OCI-LY3 (cell line): ENCODE data around the gene SCYGR7.

Experiments used
- H2AFZ ChIP-seq: fragments of 200-600, 300-600 bp; shearing (Covaris generic); 2 replicates; pipeline ENCODE4 v1.6.0; 2014; ENCODE audit warnings: antibody characterized with exemption, low read depth, low read length
- H3K27ac ChIP-seq: fragments of 200-600, 300-600 bp; sonication (generic); 2 replicates; pipeline ENCODE4 v1.5.1; 2014; ENCODE audit warnings: mild to moderate bottlenecking, low read length, moderate library complexity, mixed read lengths
- H3K27me3 ChIP-seq: fragments of 200-600, 300-600 bp; sonication (generic); 2 replicates; pipeline ENCODE4 v1.6.1; 2014; ENCODE audit warnings: low read depth, low read length, mixed read lengths
- H3K36me3 ChIP-seq: fragments of 200-600, 300-600 bp; sonication (generic); replicated peaks from 2 replicates; pipeline ENCODE3; 2014; ENCODE audit warnings: low read depth, low read length, mixed read lengths
- H3K4me1 ChIP-seq: fragments of 300-600, 200-600 bp; sonication (generic); 2 replicates; pipeline ENCODE4 v1.6.1; 2014; ENCODE audit warnings: low read length, mixed read lengths
- H3K4me2 ChIP-seq: fragments of 200-600, 300-600 bp; sonication (generic); 2 replicates; pipeline ENCODE4 v1.6.1; 2014; ENCODE audit warnings: low read length, mixed read lengths
- H3K4me3 ChIP-seq: fragments of 300-600, 200-600 bp; sonication (generic); 2 replicates; pipeline ENCODE4 v1.5.1; 2014; ENCODE audit warnings: antibody characterized with exemption, mild to moderate bottlenecking, low read length, moderate library complexity
- H3K79me2 ChIP-seq: fragments of 300-600, 200-600 bp; shearing (Covaris generic); 2 replicates; pipeline ENCODE4 v1.6.1; 2014; ENCODE audit warnings: mild to moderate bottlenecking, low read length, mixed read lengths
- H3K9ac ChIP-seq: fragments of 300-600, 200-600 bp; shearing (Covaris generic); 2 replicates; pipeline ENCODE4 v1.6.0; 2014; ENCODE audit warnings: mild to moderate bottlenecking, low read length, moderate library complexity
- H3K9me3 ChIP-seq: fragments of 200-600, 300-600 bp; shearing (Covaris generic); 2 replicates; pipeline ENCODE4 v1.6.1; 2014; ENCODE audit warnings: low read length, mixed read lengths; ENCODE audit not compliant: insufficient read depth
- H4K20me1 ChIP-seq: fragments of 200-600, 300-600 bp; sonication (generic); 2 replicates; pipeline ENCODE4 v1.6.1; 2016; ENCODE audit warnings: low read length, mixed read lengths; ENCODE audit not compliant: insufficient read depth
- CTCF ChIP-seq: fragments of 200-600, 300-600 bp; sonication (generic); IDR thresholded peaks from 2 replicates; pipeline ENCODE4 v1.5.1; 2014; ENCODE audit warnings: antibody characterized with exemption, low read length, low read depth
- EZH2phosphoT487 ChIP-seq: fragments of 200-600 bp; shearing (Covaris generic); IDR thresholded peaks from 2 replicates; pipeline ENCODE4 v1.6.1; 2018; ENCODE audit warnings: antibody characterized with exemption, mixed run types, low read depth

Gene SCYGR7

GRCh38 chr2:227728035-227728434 is at the start of gene SCYGR7:
Gene SCYGR7 (plus strand): TSS chr2:227728335. CDS start chr2:227728335, 0 bp downstream.
- H3K9ac ChIP-seq: no peak within 1 kb of the TSS
- no peak within 1 kb of the TSS for H3K27ac ChIP-seq
- no peaks in the 10 kb centered on the region for H4K20me1 ChIP-seq
- no peaks in the 10 kb centered on the region for H3K9me3 ChIP-seq
- no peaks in the 10 kb centered on the region for H3K79me2 ChIP-seq
- H3K4me3 ChIP-seq: no peak within 1 kb of the TSS
- no peaks in the 10 kb centered on the region for H3K27me3 ChIP-seq
- no peak for TF ChIP-seq CTCF
- no peak for TF ChIP-seq EZH2phosphoT487
- no peak within 1 kb of the TSS for H3K4me2 ChIP-seq
- H3K36me3 ChIP-seq: no peaks in the 10 kb centered on the region
- no peak within 1 kb of the TSS for H2AFZ ChIP-seq
- no peaks in the 10 kb centered on the region for H3K4me1 ChIP-seq

- H4K20me1 ChIP-seq: no peaks in the 10 kb centered on the region
- no peaks in the 10 kb centered on the region for H3K9me3 ChIP-seq
- H3K4me3 ChIP-seq: no peak overlapping the region
- H3K79me2 ChIP-seq: no peaks in the 10 kb centered on the region
- H3K27ac ChIP-seq: no peak overlapping the region
- H2AFZ ChIP-seq: no peak overlapping the region
- no peak for TF ChIP-seq CTCF
- TF ChIP-seq EZH2phosphoT487: no peak
- H3K36me3 ChIP-seq: no peaks in the 10 kb centered on the region
- H3K27me3 ChIP-seq: no peaks in the 10 kb centered on the region
- H3K4me1 ChIP-seq: no peaks in the 10 kb centered on the region
- no peak overlapping the region for H3K4me2 ChIP-seq
- H3K9ac ChIP-seq: no peak overlapping the region
Measured at GRCh38 chr2:227684258-227684657, 43.9 kb upstream of the SCYGR7 start.

GRCh38 chr2:227687189-227687588 is 40.9 kb upstream of the SCYGR7 start:
- Histone ChIP-seq H3K4me3 (no peak overlapping the region), H4K20me1 (no peaks in the 10 kb centered on the region), H3K9ac (no peak overlapping the region), H2AFZ (no peak overlapping the region), H3K36me3 (no peaks in the 10 kb centered on the region), H3K4me2 (no peak overlapping the region), H3K27me3 (peaks cover 3% of the 10 kb centered on the region; the same call in 1 of the 2 replicates), H3K4me1 (no peaks in the 10 kb centered on the region), H3K27ac (no peak overlapping the region), H3K79me2 (no peaks in the 10 kb centered on the region), H3K9me3 (no peaks in the 10 kb centered on the region)
- TF ChIP-seq CTCF (no peak), EZH2phosphoT487 (no peak)

- Histone ChIP-seq H3K4me1 (no peaks in the 10 kb centered on the region), H3K27me3 (peaks cover 18% of the 10 kb centered on the region; the same call in 1 of the 2 replicates), H2AFZ (no peak overlapping the region), H3K9me3 (no peaks in the 10 kb centered on the region), H3K4me3 (no peak overlapping the region), H4K20me1 (no peaks in the 10 kb centered on the region), H3K36me3 (no peaks in the 10 kb centered on the region), H3K4me2 (no peak overlapping the region), H3K9ac (no peak overlapping the region), H3K79me2 (no peaks in the 10 kb centered on the region), H3K27ac (no peak overlapping the region)
- TF ChIP-seq EZH2phosphoT487: no peak
- no peak for TF ChIP-seq CTCF
Measured at GRCh38 chr2:227696990-227697679, 31.0 kb upstream of the SCYGR7 start.
